PC-9 (cell line): ENCODE results near the gene DUOXA2. TPM values are rescaled to one million over a fixed set of nuclear protein-coding genes. Genes with fewer than 3 reads are reported as not detected.

Experiments used
- BruUV-seq: library from RNA; stranded (reverse); fragments of 400-500 nt; replicated peaks from 2 replicates; lab custom pipeline; 2021; lab: Mats Ljungman, UMichigan
- CTCF ChIA-PET: fragments of 300-600 bp; sonication (Branson Sonifier 250); formaldehyde crosslinking; loops from one replicate; lab custom pipeline; 2022; ENCODE audit warnings: antibody characterized with exemption; lab: Charles Lee
- POLR2A ChIA-PET: fragments of 300-600 bp; sonication (Branson Sonifier 250); formaldehyde crosslinking; loops from one replicate; lab custom pipeline; 2022; ENCODE audit warnings: antibody characterized with exemption; ENCODE audit not compliant: unreplicated experiment; lab: Charles Lee
- DNase-seq, 2 experiments: peaks; one replicate each; pipeline versions ENCODE4 v3.0.0 to v3.0.0-alpha.2; 2015 to 2022; ENCODE audit warnings: mixed read lengths in 1 of 2
- H2AFZ ChIP-seq: fragments of 200-600 bp; sonication (generic); 2 replicates; pipeline ENCODE4 v1.8.1; 2017; ENCODE audit warnings: antibody characterized with exemption
- H3F3A ChIP-seq: fragments of 200-600 bp; sonication (generic); 2 replicates; pipeline ENCODE4 v1.8.1; 2017; ENCODE audit warnings: antibody characterized with exemption, mild to moderate bottlenecking, low read depth; ENCODE audit not compliant: insufficient read depth
- H3K27ac ChIP-seq: fragments of 200-600 bp; sonication (generic); 2 replicates; pipeline ENCODE4 v1.6.1; 2016; ENCODE audit warnings: mixed run types
- H3K27me3 ChIP-seq: fragments of 200-600 bp; sonication (generic); 2 replicates; pipeline ENCODE4 v1.6.1; 2016; ENCODE audit warnings: low read depth, mixed run types; ENCODE audit not compliant: insufficient read depth
- H3K36me3 ChIP-seq: fragments of 200-600 bp; sonication (generic); 2 replicates; pipeline ENCODE4 v1.6.1; 2016; ENCODE audit warnings: low read depth, mixed run types
- H3K4me1 ChIP-seq: fragments of 200-600 bp; sonication (generic); replicated peaks from 2 replicates; pipeline ENCODE4 v1.6.1; 2016; ENCODE audit warnings: mixed run types; ENCODE audit not compliant: insufficient read depth
- H3K4me2 ChIP-seq: fragments of 200-600 bp; sonication (generic); 2 replicates; pipeline ENCODE4 v1.6.1; 2017; ENCODE audit warnings: mixed run types
- H3K4me3 ChIP-seq: fragments of 200-600 bp; sonication (generic); 2 replicates; pipeline ENCODE4 v1.6.1; 2016; ENCODE audit warnings: mixed run types
- H3K79me2 ChIP-seq: fragments of 200-600 bp; sonication (generic); 2 replicates; pipeline ENCODE4 v1.6.1; 2017; ENCODE audit warnings: low read depth, mixed run types
- H3K9me2 ChIP-seq: fragments of 200-600 bp; sonication (generic); 2 replicates; pipeline ENCODE4 v1.8.1; 2017; ENCODE audit warnings: mild to moderate bottlenecking; ENCODE audit not compliant: insufficient read depth
- H3K9me3 ChIP-seq: fragments of 200-600 bp; sonication (generic); 2 replicates; pipeline ENCODE4 v1.8.1; 2016; ENCODE audit warnings: low read depth; ENCODE audit not compliant: insufficient read depth
- H4K20me1 ChIP-seq: fragments of 200-600 bp; sonication (generic); 2 replicates; pipeline ENCODE4 v1.8.1; 2017; ENCODE audit not compliant: insufficient read depth
- CTCF ChIP-seq: fragments of 200-600 bp; sonication (generic); conservative IDR thresholded peaks from 2 replicates; pipeline ENCODE4 v1.6.1; 2017; ENCODE audit warnings: mixed run types, antibody characterized with exemption, mild to moderate bottlenecking, moderate library complexity
- EZH2 ChIP-seq: fragments of 200-600 bp; sonication (generic); IDR thresholded peaks from 2 replicates; pipeline ENCODE4 v1.8.0; 2017; ENCODE audit warnings: antibody characterized with exemption, low read depth
- intact Hi-C: fragments of 100-400 bp; cut with micrococcal nuclease; formaldehyde crosslinking; loops from one replicate; pipeline ENCODE4 v1.10.0; 2022; ENCODE audit not compliant: unreplicated experiment
- total RNA-seq: library from RNA; stranded (reverse); gene quantifications from 2 replicates; pipeline ENCODE4 v1.2.3, GENCODE V29; 2021

DUOXA2 gene
- total RNA-seq, 1 experiment from 2014 or later = not detected

- Histone ChIP-seq H3K27me3 (no peaks in the 10 kb centered on the region), H4K20me1 (no peaks in the 10 kb centered on the region), H3K4me1 (peaks cover 15% of the 10 kb centered on the region; the same call in 1 of the 2 replicates), H3F3A (no peaks in the 10 kb centered on the region), H3K9me2 (no peaks in the 10 kb centered on the region), H3K27ac (no peak overlapping the region), H3K9me3 (no peaks in the 10 kb centered on the region), H3K79me2 (no peaks in the 10 kb centered on the region), H3K36me3 (no peaks in the 10 kb centered on the region), H2AFZ (no peak overlapping the region), H3K4me3 (no peak overlapping the region), H3K4me2 (no peak overlapping the region)
- CTCF ChIA-PET = interaction anchor here (0.9 to 3.8 kb wide), 2 partner anchors 15 to 40 kb away, joined by 6 to 11 read pairs; no protein-coding TSS in a partner anchor
- DNase-seq = peak in 1 of 2 experiments; percentile 39
- POLR2A ChIA-PET = interaction anchor here (0.6 kb wide), 2 partner anchors 35 to 1363 kb away, joined by 3 to 4 read pairs; no protein-coding TSS in a partner anchor
- TF ChIP-seq EZH2 (no peak), CTCF (no peak)
- BruUV-seq = no TSS peak
- intact Hi-C loops = loop anchor here (10.0 kb wide), 1 partner anchor 491 kb away; no protein-coding TSS in a partner anchor
Observed at GRCh38 chr15:45123397-45123796, 9.3 kb downstream of the DUOXA2 start.

DNA sequence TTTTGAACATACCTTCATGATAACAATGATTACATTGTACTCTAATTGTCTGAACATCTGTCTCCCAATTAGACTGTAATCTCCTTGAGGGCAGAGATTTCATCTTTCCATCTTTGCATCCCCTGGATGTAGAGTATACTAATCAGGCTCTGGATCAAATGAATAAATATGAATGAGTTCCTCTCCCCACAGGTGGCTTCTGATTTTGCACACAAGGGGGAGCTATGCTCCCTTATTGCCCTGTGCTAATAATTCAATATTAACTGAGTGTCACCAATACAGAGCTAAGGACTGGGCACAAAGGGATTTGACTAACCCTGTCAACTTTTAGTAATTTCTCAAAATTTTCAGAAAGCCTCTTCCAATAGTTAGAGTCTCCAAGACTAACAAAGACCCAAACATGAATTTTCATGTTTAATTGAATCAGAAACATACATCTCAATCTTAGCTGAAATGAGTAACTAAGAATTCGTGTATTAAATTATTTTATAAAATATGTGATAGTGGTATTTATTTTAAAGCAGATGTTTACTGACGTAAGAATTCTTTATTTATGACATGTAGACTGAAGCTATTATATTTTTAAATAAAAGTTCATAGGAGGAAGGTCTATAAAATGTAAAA lies 12.5 kb downstream of the DUOXA2 start:
- Histone ChIP-seq H3K4me1 (peaks cover 11% of the 10 kb centered on the region; the same call in 1 of the 2 replicates), H3K27me3 (no peaks in the 10 kb centered on the region), H3K4me2 (no peak overlapping the region), H3K9me3 (no peaks in the 10 kb centered on the region), H3K36me3 (no peaks in the 10 kb centered on the region), H3K4me3 (no peak overlapping the region), H2AFZ (no peak overlapping the region), H3K9me2 (no peaks in the 10 kb centered on the region), H3F3A (no peaks in the 10 kb centered on the region), H3K27ac (no peak overlapping the region), H4K20me1 (no peaks in the 10 kb centered on the region), H3K79me2 (no peaks in the 10 kb centered on the region)
- BruUV-seq = no TSS peak
- POLR2A ChIA-PET = interaction anchor here (0.7 kb wide), 1 partner anchor 36 kb away, joined by 3 read pairs; no protein-coding TSS in a partner anchor
- CTCF ChIA-PET = interaction anchor here (0.7 to 2.0 kb wide), 8 partner anchors 9 to 272 kb away, joined by 3 to 16 read pairs (median 6); no protein-coding TSS in a partner anchor
- DNase-seq = peak in 1 of 2 experiments; percentile 45
- intact Hi-C loops = loop anchor here (1.0 to 10.0 kb wide), 6 partner anchors 37 to 488 kb away; a partner anchor contains a TSS
- TF ChIP-seq EZH2 (no peak), CTCF (peak; percentile 78)

DNA sequence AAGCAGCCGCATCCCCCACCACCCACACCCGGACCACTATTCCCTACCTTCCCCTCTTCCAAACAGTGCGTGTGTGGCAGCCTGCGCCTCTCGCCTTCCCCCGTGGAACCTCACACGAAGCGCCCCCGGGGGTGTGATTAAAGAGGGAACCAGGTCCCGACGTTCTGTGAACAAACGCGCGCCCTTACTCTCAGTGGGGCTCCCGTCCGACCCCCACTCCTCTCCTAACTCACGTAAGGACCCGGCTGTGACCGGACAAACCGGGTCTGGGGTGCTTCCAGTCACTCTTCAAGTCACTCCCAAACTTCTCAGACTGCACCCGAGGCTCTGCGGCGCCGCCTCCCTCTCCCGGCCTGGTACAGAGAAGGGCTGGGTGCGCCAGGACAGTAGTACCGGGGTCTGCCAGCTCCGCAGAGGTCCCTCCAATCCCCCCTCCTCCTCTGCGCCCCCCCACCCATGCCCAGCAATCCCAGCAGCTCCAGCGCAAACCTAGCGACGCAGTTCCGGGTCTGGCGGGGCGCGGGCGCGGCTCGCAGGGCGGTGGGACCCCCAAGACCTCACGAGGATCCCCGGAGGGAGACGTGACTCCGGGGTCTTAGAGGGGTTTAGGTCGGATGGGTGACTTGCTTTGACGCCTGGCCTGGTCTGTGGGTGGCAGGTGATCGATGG lies 15.0 kb downstream of the DUOXA2 start:
- Histone ChIP-seq H4K20me1 (no peaks in the 10 kb centered on the region), H3K27ac (no peak overlapping the region), H3K27me3 (no peaks in the 10 kb centered on the region), H2AFZ (no peak overlapping the region), H3K9me3 (no peaks in the 10 kb centered on the region), H3K4me3 (no peak overlapping the region), H3K4me1 (no peaks in the 10 kb centered on the region), H3F3A (no peaks in the 10 kb centered on the region), H3K4me2 (no peak overlapping the region), H3K79me2 (no peaks in the 10 kb centered on the region), H3K36me3 (no peaks in the 10 kb centered on the region), H3K9me2 (no peaks in the 10 kb centered on the region)
- intact Hi-C loops = loop anchor here (10.0 kb wide), 1 partner anchor 486 kb away; no protein-coding TSS in a partner anchor
- DNase-seq = no peak
- CTCF ChIA-PET = no interaction called here
- POLR2A ChIA-PET = no interaction called here
- no TSS peak for BruUV-seq
- TF ChIP-seq EZH2 = no peak
- TF ChIP-seq CTCF = no peak
